Panc1 (cell line): ENCODE results near the gene C15orf40. TPM values are rescaled to one million over a fixed set of nuclear protein-coding genes. Genes with fewer than 3 reads are reported as not detected.

Experiments used
- ATAC-seq: fragments of 200-7000 bp; cut with Tn5 transposase; 2 replicates; pipeline ENCODE4 v1.9.1; 2020; ENCODE audit warnings: mild to moderate bottlenecking, moderate library complexity
- Bru-seq: library from RNA; stranded (reverse); fragments of 400-500 nt; gene quantifications from one replicate; lab custom pipeline; 2021; lab: Mats Ljungman, UMichigan
- BruChase-seq, 2 experiments: library from RNA; stranded (reverse); fragments of 400-500 nt; gene quantifications; one replicate each; lab custom pipeline; 2021; lab: Mats Ljungman, UMichigan
- BruUV-seq: library from RNA; stranded (reverse); fragments of 400-500 nt; replicated peaks from 2 replicates; lab custom pipeline; 2021; lab: Mats Ljungman, UMichigan
- CTCF ChIA-PET: fragments of 300-600 bp; sonication (Branson Sonifier 250); formaldehyde crosslinking; loops from one replicate; lab custom pipeline; 2022; ENCODE audit warnings: antibody characterized with exemption; lab: Charles Lee
- POLR2A ChIA-PET: fragments of 300-600 bp; sonication (Branson Sonifier 250); formaldehyde crosslinking; loops from one replicate; lab custom pipeline; 2022; ENCODE audit warnings: antibody characterized with exemption; lab: Charles Lee
- DNase-seq: peaks from one replicate; pipeline ENCODE4 v3.0.0-alpha.2; 2010; ENCODE audit warnings: low read depth, low spot score
- H3K27ac ChIP-seq: 2 replicates; pipeline ENCODE4 v1.5.1; 2011; ENCODE audit warnings: mild to moderate bottlenecking, low read length, inconsistent platforms
- H3K27me3 ChIP-seq: fragments of 200-500 bp; sonication (Bioruptor generic); 2 replicates; pipeline ENCODE4 v1.6.0; 2014; ENCODE audit warnings: low read length, inconsistent platforms; ENCODE audit not compliant: control insufficient read depth, insufficient read depth
- H3K36me3 ChIP-seq: fragments of 200-500 bp; sonication (Bioruptor generic); 2 replicates; pipeline ENCODE4 v1.5.1; 2014; ENCODE audit warnings: inconsistent platforms, mild to moderate bottlenecking, low read length, moderate library complexity; ENCODE audit not compliant: control insufficient read depth, insufficient read depth
- H3K4me1 ChIP-seq: 2 replicates; pipeline ENCODE4 v1.5.1; 2011; ENCODE audit warnings: inconsistent platforms, mild to moderate bottlenecking, low read length, moderate library complexity; ENCODE audit not compliant: control insufficient read depth, insufficient read depth
- H3K4me3 ChIP-seq, 2 experiments: 2 replicates each; pipeline ENCODE4 v1.5.1; 2011 to 2012; ENCODE audit warnings: low read depth in 2 of 2, low read length in 2 of 2, mild to moderate bottlenecking in 2 of 2, inconsistent platforms in 1 of 2, moderate library complexity in 1 of 2
- H3K9me3 ChIP-seq: fragments of 200-500 bp; sonication (Bioruptor generic); 2 replicates; pipeline ENCODE4 v1.5.1; 2014; ENCODE audit warnings: low read depth, mild to moderate bottlenecking, inconsistent platforms, low read length, moderate library complexity; ENCODE audit not compliant: control insufficient read depth, insufficient read depth
- POLR2AphosphoS5 ChIP-seq: IDR thresholded peaks from 2 replicates; pipeline ENCODE4 v1.6.1; 2012; ENCODE audit warnings: mild to moderate bottlenecking, low read depth, low read length, moderate library complexity
- SIN3A ChIP-seq: IDR thresholded peaks from 2 replicates; pipeline ENCODE4 v1.6.1; 2012; ENCODE audit warnings: low read depth, mild to moderate bottlenecking, low read length, moderate library complexity, borderline replicate concordance; ENCODE audit not compliant: insufficient read depth
- TCF7L2 ChIP-seq: IDR thresholded peaks from 2 replicates; pipeline ENCODE4 v1.6.1; 2011; ENCODE audit warnings: mild to moderate bottlenecking, low read depth, low read length, inconsistent platforms
- in situ Hi-C: cut with HindIII; loops from 2 replicates; pipeline ENCODE4 v1.10.0; 2016; ENCODE audit warnings: low sequenced_read_pairs, low pct_unique_long_range_greater_than_20kb
- intact Hi-C: fragments of 100-400 bp; cut with micrococcal nuclease; formaldehyde crosslinking; loops from one replicate; pipeline ENCODE4 v1.10.0; 2022; ENCODE audit not compliant: unreplicated experiment
- long read RNA-seq: library from polyadenylated mRNA; unstranded; transcript quantifications from one replicate; pipeline ENCODE4 v2.0.0, GENCODE V29; 2021; ENCODE audit not compliant: unreplicated experiment
- polyA plus RNA-seq: library from polyadenylated mRNA; unstranded; fragments of >200 nt; gene quantifications from one replicate; pipeline ENCODE4 v1.2.1, GENCODE V29; 2012; ENCODE audit warnings: missing spikeins; ENCODE audit not compliant: insufficient read length
- total RNA-seq: library from RNA; stranded (reverse); gene quantifications from one replicate; pipeline ENCODE4 v1.2.1, GENCODE V29; 2021; ENCODE audit not compliant: unreplicated experiment
- TF ChIP-seq, protein P1 (sequence below), 2 experiments: IDR thresholded peaks; 2 replicates each; pipeline ENCODE4 v1.6.1; 2011 to 2012; ENCODE audit warnings: low read depth in 2 of 2, control low read depth in 1 of 2, low read length in 1 of 2, mild to moderate bottlenecking in 1 of 2, moderate library complexity in 1 of 2; ENCODE audit not compliant: insufficient read depth in 1 of 2
- TF ChIP-seq, protein P2 (sequence below): fragments of 450-650 bp; IDR thresholded peaks from 2 replicates; pipeline ENCODE4 v1.5.1; 2017; ENCODE audit warnings: mild to moderate bottlenecking

The C15orf40 gene
- total RNA-seq (21.1 TPM), Bru-seq, nascent RNA (percentile 68 among the genes with signal in this experiment), BruChase-seq, experiment 1, labeled RNA remaining after a 2-hour chase (percentile 70 among the genes with signal in this experiment), BruChase-seq, experiment 2, labeled RNA remaining after a 6-hour chase (percentile 70 among the genes with signal in this experiment)
- 25.6 TPM for polyA plus RNA-seq
- long read RNA-seq, full-length matches to known transcripts: 17 of 25 reads
- long read RNA-seq, partial matches to known transcripts: 1 of 25 reads
- long read RNA-seq, other reads (novel, unspliced or antisense): 7 of 25 reads

- intact Hi-C loops (no loop called here), in situ Hi-C loops (no loop called here)
- H3K27me3 ChIP-seq: no peaks in the 10 kb centered on the region
- peak within 1 kb of the TSS; percentile 86 to 92 for H3K4me3 ChIP-seq
- DNase-seq (peak; percentile 61), ATAC-seq (peak; percentile 98)
- ChIA-PET CTCF (interaction anchor here (0.6 to 0.8 kb wide), 2 partner anchors 11 to 24 kb away, joined by 3 to 5 read pairs; no protein-coding TSS in a partner anchor), POLR2A (interaction anchor here (0.5 to 0.9 kb wide), 3 partner anchors 22 to 198 kb away, joined by 3 to 4 read pairs (median 3); partner anchors contain the start of gene BTBD1)
- peaks cover 4% of the 10 kb centered on the region; the same call in 1 of the 2 replicates for H3K9me3 ChIP-seq
- peaks cover 10% of the 10 kb centered on the region for H3K36me3 ChIP-seq
- H3K27ac ChIP-seq: peak within 1 kb of the TSS; percentile 93
- peaks cover 15% of the 10 kb centered on the region for H3K4me1 ChIP-seq
- TF ChIP-seq TCF7L2 (peak; percentile 54), POLR2AphosphoS5 (peak; percentile 90), SIN3A (peak; percentile 71; the same call in 1 of the 2 replicates)
- TF ChIP-seq, protein P1, sequence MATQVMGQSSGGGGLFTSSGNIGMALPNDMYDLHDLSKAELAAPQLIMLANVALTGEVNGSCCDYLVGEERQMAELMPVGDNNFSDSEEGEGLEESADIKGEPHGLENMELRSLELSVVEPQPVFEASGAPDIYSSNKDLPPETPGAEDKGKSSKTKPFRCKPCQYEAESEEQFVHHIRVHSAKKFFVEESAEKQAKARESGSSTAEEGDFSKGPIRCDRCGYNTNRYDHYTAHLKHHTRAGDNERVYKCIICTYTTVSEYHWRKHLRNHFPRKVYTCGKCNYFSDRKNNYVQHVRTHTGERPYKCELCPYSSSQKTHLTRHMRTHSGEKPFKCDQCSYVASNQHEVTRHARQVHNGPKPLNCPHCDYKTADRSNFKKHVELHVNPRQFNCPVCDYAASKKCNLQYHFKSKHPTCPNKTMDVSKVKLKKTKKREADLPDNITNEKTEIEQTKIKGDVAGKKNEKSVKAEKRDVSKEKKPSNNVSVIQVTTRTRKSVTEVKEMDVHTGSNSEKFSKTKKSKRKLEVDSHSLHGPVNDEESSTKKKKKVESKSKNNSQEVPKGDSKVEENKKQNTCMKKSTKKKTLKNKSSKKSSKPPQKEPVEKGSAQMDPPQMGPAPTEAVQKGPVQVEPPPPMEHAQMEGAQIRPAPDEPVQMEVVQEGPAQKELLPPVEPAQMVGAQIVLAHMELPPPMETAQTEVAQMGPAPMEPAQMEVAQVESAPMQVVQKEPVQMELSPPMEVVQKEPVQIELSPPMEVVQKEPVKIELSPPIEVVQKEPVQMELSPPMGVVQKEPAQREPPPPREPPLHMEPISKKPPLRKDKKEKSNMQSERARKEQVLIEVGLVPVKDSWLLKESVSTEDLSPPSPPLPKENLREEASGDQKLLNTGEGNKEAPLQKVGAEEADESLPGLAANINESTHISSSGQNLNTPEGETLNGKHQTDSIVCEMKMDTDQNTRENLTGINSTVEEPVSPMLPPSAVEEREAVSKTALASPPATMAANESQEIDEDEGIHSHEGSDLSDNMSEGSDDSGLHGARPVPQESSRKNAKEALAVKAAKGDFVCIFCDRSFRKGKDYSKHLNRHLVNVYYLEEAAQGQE (IDR thresholded peaks at IDR 0.05; ENCODE audit: insufficient read depth in 1 of 2, low read depth in 2 of 2, low read length in 1 of 2): no peak
- TF ChIP-seq, protein P2, sequence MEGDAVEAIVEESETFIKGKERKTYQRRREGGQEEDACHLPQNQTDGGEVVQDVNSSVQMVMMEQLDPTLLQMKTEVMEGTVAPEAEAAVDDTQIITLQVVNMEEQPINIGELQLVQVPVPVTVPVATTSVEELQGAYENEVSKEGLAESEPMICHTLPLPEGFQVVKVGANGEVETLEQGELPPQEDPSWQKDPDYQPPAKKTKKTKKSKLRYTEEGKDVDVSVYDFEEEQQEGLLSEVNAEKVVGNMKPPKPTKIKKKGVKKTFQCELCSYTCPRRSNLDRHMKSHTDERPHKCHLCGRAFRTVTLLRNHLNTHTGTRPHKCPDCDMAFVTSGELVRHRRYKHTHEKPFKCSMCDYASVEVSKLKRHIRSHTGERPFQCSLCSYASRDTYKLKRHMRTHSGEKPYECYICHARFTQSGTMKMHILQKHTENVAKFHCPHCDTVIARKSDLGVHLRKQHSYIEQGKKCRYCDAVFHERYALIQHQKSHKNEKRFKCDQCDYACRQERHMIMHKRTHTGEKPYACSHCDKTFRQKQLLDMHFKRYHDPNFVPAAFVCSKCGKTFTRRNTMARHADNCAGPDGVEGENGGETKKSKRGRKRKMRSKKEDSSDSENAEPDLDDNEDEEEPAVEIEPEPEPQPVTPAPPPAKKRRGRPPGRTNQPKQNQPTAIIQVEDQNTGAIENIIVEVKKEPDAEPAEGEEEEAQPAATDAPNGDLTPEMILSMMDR: peak; percentile 87
- no TSS peak for BruUV-seq
These were observed at the start of gene C15orf40 for GRCh38 chr15:83011271-83012075. Gene C15orf40 (minus strand): TSS chr15:83011639. CDS start chr15:83011607, 32 bp downstream.

DNA sequence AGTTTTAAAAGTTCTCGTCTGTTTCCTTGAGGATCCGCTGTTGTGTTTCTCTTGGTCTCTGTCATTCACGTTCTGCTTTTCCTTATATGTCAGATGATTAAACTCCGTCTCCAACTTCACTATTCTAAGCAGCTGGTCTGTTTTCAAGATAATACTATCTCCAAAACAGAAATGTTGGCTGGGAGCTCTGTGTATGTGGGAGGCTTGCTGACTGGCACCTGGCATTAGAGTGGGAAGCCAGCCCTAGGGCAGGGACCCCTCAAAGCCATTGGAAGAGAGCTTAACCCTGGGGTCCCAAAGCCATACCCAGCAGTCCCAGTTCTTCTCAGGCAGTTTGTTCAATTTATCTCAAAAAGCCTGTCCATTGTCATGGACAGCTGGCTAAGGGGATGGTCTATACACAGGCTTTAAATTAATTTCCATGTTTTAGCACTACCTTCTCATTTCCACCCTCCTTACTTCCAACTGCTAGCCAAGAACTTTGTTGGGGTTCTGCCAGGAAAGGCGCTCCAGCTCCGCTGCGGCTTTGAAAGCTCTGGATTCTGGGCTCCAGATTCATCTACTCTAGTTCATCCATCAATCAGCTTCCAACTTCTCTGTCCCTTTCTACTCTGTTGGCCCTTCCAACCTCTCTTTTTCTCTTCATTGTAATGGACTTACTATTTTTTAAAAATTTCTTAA, 46.4 kb upstream of the C15orf40 start:
- H3K4me1 ChIP-seq: peaks cover 15% of the 10 kb centered on the region
- ChIA-PET POLR2A (no interaction called here), CTCF (no interaction called here)
- intact Hi-C loops: no loop called here
- H3K27me3 ChIP-seq: no peaks in the 10 kb centered on the region
- no peak for ATAC-seq
- H3K4me3 ChIP-seq: no peak overlapping the region
- in situ Hi-C loops: no loop called here
- no TSS peak for BruUV-seq
- H3K9me3 ChIP-seq: no peaks in the 10 kb centered on the region
- no peak for DNase-seq
- H3K36me3 ChIP-seq: peaks cover 14% of the 10 kb centered on the region
- no peak for TF ChIP-seq SIN3A
- TF ChIP-seq POLR2AphosphoS5: no peak
- TF ChIP-seq, protein P1 (IDR thresholded peaks at IDR 0.05; ENCODE audit: insufficient read depth in 1 of 2, low read depth in 2 of 2, low read length in 1 of 2): no peak
- TF ChIP-seq TCF7L2: no peak
- TF ChIP-seq, protein P2: no peak
- no peak overlapping the region for H3K27ac ChIP-seq
